ENCODE data around the gene GNG4.
"Not testable (repeated sequence)": the region's sequence is repeated elsewhere in the genome, so short reads cannot be mapped to it uniquely, and the experiment has no call there.

Gene GNG4

DNA sequence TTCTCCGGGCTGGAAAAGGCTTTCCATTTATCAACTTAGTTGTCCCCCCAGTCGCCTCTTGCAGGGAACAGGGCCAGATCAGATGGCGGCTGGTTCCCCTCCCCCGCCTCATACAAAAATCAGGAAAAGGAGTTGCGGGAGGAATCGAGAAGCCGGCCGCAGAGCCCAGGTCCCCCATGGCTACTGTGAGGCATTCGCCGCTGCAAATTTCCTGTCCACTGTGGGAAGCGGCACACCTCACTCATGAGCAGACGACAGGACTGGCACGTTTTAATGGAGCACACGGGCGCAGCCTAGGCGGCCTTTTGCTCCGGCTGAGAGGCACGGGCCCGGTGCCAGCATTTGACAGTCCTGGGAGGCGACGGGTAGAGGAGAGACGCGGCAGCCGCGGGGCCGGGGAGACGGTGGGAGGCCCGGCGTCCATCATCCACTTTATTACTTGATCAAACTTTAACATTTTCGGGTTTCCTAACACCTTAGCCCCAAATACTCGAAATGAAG lies 1.1 kb downstream of the GNG4 start:
- FAIRE-seq = no peak

DNA sequence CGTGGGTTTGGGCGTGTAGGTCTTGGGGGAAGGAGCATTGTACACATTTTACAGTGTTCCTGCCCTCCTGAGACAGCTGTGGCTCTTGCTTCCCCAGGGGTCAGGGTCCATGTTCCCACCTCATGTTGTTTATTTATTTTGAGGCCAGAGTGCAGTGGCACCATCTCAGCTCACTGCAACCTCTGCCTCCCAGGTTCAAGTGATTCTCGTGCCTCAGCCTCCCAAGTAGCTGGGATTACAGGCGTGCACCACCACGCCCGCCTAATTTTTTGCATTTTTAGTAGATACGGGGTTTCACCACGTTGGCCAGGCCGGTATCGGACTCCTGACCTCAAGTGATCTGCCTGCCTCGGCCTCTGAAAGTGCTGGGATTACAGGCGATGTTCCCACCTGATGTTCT lies 2.0 kb downstream of the GNG4 start:
- FAIRE-seq = not testable (repeated sequence)

DNA sequence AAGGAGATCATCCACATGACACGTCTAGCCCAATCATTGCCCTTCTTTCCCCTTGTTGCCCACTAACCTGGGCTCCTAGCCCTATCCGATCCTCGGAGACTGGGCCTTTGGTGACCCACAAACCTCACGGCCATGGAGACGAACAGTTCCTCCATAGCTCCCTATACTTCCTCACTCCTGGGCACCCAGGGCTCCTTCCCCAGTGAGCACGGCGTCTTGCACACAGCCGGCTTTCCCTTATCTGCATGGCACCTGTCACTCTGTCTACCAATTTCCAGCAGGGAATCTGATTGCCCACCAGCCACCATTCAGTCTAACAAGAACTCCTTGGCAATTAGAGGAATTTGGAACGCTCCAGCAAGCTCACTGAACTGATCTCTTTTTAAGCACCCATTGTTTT lies 3.1 kb downstream of the GNG4 start:
- no peak for FAIRE-seq

DNA sequence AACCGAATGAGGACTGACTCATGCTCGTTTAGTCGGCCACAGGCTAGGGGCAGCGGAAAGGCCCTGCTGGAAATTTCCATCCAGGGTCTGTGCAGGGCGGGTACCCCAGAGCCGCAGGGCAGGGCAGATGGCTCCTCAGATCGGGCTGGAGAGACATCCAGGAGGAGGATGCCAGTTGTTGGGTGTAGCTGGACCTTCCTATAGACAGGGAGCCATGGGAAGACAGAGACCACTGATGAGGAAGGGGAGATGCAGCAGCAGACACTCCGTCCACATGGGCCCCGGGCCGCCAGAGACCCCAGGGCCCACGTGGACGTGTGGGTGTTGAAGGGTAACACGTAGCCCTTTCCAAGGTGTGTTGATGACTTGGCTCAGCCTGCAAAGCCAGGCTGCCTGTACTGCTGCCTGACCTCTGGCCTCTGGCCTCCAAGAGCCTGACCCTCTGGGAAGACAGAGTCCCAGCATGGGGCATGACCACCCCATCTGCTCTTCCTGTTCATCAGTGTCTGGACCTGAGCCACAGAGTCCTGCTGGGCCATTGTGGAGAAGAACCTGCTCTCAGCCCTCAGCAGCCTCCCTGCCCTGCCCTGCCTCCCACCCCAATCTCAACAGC lies 4.8 kb downstream of the GNG4 start:
- no peak for FAIRE-seq

DNA sequence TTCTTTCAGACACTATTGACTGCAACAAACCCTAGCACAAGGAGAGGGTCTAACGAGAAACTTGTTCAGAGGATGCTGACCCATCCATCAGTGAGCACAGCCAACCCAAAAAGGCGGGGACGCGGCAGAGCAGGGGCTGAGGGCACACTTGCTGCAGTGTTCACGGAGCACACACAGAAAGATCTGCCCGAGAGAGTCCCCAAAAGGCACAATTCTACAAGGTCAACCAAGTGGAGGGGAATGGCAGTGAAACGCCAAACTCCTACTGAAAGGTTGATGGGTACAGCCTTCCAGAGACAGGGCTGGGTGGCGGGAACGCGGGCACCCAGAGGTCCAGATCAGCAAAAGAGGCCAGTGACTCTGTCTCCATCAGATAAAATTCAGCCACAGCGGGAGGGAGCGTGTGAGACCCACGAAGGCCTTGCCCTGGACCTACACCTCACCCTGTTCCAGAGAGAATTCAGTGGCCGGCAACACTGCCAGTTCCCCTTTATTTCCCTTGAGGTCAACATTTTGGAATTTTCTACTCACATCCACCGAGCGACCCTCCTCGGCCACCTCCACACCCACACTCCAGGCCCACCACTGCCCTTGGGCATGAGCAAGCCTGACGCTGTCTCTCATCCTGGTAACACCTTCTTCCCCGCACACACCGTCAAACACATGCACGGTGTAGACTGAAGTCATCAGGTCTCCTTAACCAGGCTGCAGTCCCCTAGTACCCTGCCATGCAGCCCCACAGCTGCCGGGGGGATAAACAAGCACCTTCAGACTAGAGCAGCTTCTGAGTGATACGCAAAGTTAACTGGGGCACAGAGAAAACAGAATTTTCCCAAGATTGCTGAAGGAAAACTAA lies 5.5 kb downstream of the GNG4 start:
- FAIRE-seq = no peak

DNA sequence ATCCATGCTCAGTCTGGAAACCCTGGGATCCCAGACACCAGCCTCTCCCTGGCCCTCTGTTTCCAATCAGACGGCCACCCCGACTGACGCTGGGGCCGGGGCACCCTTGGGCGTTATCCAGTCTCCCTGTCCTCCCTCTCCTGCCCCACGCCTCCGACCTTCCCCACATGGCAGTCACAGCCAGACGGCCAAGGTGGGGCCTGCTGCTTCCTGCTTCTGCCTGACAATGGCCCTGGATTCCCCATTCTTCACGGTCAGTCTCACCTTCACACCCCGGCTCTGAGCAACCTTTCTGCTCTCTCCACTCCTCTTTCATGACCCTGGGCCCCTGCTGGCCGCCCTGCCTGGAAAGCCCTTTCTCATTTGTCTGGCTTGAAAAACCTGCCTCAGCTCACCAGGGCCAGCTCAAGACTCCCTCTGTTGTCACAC lies 6.6 kb downstream of the GNG4 start:
- FAIRE-seq = no peak

DNA sequence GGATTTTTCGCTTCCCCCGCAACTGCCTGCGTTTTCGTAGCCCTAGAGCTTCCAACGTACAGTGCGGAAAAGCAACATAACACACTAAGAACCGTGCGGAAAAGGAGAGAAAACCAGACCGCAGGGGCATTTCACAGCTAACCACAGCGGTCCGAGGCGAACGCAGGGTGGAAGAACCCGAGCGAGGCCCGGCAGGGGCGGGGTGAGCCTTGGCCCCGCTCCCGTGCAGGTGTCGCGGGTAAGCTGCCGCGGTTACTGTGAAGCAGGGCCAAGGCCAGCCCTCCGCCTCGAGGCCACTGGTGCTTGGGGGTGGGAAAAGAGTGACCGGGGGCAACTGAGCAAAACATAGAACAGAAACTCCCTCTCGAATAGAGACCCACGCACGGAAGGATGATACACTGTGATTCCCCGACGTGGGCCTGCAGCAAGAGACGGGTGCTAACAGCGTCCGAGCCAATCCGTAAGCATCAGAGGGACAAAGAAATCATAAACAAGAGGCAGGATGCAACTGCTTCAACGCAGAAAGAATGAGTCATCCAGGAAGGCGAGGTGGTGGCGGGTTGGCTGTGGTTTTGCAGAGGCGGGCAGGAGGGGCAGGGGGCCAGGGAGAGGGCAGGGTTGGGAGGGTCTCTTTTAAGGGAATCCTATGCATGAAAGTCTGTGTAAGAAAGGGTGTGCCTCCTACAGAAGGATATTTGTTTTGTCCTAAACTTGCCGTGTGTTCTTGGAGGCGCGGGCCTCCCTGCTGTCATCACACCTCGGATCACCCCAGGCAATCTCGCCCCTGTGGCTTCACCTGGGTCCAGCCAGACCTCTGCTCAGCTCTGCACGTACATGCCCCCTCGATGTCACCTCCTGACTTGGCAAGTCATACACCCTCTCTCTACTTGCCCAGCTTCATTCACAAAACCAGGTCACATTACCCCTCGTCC lies 7.3 kb downstream of the GNG4 start:
- FAIRE-seq = no peak

DNA sequence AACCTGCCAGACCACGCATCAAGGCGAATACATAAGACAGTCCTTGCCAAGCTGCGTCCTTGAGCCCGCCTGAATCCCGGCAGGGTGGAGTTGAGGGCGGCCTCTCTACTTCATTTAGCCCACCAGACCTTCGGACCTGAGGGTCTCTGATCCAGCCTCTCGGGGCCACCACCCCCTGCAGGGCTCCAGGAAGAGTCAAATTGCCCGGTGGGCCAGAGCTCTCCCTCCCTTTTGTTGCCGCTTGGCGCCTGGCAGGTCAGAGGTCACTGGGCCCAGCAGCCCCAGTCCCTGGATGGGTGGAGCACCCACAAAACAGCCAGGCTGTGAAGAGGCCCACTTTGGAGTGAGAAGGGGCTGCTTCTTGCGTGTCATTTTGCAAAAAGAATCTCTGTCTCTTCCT lies 9.0 kb downstream of the GNG4 start:
- FAIRE-seq = no peak

DNA sequence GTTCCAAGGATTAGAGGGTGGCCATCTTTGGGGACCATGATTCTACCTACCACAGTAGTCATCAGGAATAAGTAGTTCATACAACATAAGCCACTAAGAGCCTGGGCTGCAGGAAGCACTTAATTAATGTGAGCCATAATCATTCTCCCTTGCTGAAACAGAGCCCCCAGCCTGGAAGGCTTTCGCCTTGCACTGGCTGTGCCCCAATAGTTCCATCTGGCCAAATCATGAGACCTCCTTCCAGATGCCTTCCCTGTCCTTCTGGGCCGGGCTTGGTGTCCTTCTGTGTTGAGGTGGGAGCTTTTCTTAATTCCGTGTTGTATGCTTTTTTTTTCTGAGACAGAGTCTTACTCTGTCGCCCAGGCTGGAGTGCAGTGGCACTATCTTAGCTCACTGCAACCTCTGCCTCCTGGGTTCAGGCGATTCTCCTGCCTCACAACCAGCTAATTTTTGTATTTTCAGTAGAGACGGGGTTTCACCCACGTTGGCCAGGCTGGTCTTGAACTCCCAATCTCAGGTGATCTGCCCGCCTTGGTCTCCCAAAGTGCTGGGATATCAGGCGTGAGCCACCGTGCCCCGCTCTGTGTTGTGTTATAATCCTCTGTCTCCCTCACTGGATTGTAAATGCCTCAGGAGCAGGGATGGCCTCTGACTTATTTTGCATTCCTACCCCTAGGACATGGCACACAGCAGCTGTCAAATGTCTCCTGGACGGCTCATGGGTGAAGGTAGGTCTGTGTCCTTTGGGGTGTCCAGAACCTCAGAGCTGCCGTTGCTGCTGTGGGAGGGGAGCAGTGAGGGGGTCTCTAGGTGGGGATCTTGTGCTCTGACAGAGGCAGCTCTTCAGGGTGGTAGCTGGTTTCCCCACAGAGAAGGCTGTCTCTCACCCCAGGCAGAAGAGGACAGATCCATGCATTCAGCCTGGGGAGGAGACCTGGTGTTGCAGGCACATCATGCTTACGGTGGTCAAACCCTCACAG lies 10.1 kb downstream of the GNG4 start:
- FAIRE-seq = no peak

DNA sequence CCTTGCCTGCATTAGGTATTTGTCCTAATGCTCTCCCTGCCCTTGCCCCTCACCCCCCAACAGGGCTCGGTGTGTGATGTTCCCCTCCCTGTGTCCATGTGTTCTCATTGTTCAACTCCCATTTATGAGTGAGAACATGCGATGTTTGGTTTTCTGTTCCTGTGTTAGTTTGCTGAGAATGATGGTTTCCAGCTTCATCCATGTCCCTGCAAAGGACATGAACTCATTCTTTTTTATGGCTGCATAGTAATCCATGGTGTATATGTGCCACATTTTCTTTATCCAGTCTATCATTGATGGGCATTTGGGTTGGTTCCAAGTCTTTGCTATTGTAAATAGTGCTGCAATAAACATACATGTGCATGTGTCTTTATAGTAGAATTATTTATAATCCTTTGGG lies 11.0 kb downstream of the GNG4 start:
- not testable (repeated sequence) for FAIRE-seq

DNA sequence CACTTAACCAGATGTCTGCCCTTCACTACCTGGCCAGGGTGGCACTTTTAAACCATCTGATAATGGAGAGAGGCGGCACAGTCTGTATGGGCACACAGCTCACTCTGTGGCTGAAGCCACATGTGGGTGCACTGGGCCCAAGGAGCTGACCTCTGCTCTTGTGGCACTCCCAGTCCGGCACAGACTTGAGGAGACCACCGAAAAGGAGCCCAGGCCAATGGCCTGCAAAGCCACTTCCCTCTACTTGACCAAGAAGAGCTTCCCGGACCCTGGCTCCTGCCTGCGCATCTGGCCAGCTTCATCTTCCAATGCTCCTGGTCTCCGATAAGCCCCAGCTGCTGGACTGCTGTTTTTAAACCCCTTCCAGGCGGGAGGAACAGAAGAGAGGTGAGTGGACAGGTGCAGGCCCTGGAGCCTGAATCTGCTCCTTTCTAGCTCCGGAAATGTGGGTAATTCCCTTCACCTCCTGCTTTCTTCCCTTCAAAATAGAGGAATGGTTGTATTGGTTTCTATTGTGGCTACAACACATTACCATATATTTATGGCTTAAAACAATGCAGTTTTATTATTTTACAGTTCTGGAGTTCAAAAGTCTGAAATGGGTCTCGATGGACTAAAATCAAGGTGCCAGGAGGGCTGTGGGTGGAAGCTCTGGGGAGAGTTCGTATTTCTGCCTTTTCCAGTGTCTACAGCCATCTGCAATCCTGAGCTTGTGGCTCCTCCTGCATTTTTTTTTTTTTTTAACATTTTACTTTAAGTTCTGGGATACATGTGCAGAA lies 11.6 kb downstream of the GNG4 start:
- no peak for FAIRE-seq

DNA sequence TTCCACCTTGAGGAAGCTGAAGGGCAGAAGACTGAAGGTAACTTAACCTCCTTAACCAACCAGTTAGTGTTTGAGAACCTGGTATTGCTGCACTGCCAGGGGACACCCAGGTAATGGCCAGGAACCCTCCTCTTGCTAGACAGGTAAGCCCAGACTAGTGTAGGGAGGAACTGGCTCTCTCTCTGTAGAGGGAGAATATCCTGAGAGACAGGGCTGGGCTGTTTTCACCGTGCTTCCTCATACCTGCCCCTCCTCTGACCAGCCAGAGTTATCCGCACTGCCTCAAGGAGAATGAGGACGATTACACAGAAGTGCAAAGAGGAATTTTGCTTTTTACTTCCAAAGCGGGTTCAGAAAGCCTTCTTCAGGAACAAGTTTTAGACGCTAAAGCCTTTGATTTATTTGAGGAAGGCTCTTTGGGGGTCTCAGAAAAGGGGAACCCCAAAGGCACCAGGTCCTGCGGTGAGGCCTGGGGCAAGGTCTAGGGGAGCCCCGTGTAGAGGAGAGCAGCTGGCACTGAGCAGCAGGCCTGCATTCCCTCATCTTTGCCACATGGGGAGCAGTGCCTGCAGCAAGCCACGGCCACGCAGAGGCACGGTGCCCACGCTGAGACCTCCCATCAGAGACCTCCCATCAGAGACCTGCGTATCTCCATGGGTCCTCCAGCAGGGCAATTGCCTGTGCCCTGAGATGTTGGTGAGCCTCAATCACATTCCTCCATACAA lies 13.5 kb downstream of the GNG4 start:
- FAIRE-seq = no peak

DNA sequence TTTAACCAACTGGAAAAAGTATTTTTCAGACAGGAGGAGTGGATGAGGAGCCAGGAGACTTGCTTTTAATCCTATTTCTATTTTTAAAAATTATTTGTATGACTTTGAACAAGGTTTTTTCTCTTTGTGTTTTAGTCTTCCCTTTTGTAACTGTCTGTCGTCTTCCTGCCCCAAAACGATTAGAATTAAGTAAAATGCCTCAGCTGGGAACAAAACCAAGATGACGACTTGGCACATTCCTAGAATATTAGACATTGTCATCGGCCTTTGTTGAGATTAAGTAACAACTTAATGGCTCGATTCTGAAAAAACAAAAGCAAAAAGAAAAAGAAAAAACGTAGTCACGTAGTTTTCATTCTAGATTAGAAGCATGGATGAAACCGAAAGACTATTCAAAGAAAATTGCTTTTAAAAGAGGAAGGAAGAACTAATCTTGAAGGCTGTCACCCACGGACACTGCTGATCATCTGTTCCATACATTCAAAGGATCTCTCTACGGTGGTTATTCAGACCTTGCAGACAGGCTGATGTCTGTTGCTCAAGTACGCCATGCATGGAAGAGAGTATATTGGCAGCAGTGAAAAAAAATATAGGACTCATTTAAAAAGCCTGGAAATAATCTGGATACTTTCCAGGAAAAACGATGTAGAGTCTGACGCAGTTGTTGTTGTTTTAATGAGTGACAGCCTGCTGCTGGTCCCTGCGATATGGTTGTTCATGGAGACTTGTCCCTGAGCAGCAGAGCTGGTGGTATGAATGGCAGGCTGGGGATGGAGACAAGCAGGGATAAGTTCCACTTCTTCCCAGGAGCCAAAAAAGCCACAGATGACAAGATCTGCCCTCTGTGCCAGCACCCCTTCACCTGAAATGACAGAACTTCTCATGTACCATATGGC lies 16.8 kb downstream of the GNG4 start:
- FAIRE-seq = no peak

DNA sequence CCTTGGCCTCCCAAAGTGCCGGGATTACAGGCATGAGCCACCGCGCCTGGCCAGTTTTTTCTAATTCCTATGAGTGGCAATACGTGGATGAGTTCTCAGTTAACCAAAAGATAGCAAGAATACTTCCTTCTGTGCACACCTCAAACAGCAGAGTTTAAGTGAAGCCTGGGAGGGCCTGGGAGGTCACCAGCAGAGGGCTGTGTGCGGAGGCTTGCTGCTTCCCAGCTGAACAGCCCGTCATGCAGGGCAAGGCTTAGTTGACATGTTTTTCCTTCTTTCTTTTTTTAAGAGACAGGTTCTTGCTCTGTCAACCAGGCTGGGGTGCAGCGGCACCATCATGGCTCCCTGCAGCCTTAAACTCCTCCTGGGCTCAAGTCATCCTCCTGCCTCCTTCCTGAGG lies 17.8 kb downstream of the GNG4 start:
- no peak for FAIRE-seq

DNA sequence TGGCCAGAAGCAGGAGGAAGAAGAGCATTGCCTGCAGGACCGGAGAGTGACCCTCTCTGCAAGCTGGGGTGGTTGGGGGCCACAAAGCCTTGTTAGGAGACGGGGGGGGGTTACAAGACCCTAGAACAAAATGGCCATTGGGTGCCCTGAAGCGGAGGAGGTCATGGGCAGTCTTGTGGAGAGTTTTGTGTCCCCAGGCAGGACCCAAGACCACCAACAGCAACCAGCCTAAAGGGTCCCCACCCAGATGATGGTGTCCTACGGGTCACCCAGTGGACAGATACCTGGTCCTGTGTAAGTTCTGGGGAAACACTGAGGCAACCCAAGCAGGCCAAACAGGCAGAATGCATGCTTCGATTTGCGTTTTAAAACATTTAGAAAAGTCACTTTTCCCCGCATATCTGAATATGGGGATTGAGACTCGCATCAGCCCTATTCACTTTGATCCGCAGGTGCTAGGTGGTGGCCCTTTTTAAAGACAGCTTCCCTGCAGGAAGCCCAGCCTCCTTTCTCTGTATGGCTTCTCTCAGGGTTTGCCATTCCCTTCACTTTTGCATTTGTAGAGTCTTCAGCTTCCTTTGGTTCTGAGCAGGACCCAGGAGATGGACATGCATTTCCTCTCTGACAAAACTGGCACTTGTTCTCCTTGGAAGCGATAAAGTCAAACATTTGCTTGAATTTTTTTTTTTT lies 21.1 kb downstream of the GNG4 start:
- FAIRE-seq = no peak

DNA sequence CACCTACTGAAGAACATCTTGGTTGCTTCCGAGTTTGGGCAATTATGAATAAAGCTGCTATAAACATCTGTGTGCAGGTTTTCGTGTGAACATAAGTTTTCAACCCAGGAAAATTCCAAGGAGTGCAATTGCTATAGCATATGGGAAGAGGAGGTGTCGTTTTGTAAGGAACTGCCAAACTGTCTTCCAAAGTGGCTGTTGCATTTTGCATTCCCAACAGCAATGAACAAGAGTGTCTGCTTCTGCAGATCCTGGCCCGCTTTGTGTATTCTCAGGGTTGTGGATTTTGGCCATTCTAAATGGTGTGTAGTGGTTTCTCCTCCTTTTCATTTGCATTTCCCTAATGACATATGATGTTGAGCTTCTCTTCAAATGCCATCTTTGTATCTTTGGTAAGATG lies 23.8 kb downstream of the GNG4 start:
- no peak for FAIRE-seq

DNA sequence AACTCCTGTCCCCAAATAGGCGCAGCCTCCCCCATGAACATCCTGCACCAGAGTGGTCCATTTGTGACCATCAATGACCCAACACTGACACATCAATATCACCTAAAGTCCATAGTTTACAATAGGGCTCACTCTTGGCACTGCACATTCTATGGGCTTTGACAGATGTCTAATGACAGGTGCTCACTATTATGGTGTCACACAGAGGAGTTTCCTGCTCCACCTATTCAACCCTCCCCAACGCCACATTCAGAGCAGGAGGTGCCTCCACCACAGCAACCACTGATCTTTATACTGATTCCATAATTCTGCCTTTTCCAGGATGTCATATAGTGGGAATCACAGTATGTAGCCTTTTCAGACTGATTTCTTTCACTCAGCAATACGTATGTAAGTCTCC lies 24.2 kb downstream of the GNG4 start:
- FAIRE-seq = no peak

DNA sequence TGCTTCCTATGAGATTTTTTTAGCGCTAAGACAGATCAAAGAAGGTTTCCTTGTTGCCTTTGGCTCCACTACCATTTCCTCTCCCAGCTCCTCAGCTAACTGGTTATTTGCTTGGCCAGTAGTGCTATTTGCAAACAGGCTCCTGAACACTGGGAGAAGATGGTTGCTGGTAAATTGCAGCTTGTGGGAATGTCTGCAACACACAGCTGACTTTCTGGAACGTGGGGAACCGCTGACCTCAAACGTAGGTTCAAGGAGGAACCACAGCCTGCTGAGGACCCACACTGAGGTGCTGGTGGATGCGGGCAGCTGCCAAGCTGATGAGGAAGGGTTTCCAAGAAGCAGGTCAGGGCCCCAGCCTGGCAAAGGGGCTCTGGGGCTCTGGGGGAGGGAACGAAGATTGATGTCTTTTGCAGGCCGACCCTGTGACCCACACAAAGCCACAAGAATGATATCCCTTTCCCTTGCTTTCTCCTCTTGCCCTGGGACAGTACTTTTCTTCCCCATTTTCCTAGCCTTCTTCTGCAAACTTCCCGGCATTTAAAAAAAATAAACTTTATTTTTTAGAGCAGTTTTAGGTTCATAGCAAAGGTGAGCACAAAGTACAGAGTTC lies 24.8 kb downstream of the GNG4 start:
- no peak for FAIRE-seq
